GM23338 (cell line): ENCODE data around the gene ANO10. TPM values are rescaled to one million over a fixed set of nuclear protein-coding genes. Genes with fewer than 3 reads are reported as not detected.

Experiments
- ATAC-seq: fragments of 200-7000 bp; cut with Tn5 transposase; 3 replicates; pipeline ENCODE4 v1.9.1; 2020
- DNase-seq: peaks from one replicate; pipeline ENCODE4 v3.0.0-alpha.2; 2015; ENCODE audit warnings: low spot score
- H2AFZ ChIP-seq: fragments of 200-600 bp; sonication (generic); 2 replicates; pipeline ENCODE4 v1.8.0; 2016; ENCODE audit warnings: antibody characterized with exemption, mild to moderate bottlenecking, moderate library complexity
- H3F3A ChIP-seq: fragments of 200-600 bp; sonication (generic); replicated peaks from 2 replicates; pipeline ENCODE4 v1.8.0; 2017; ENCODE audit warnings: antibody characterized with exemption, mixed run types, low read depth
- H3K27ac ChIP-seq: fragments of 200-600 bp; sonication (generic); 2 replicates; pipeline ENCODE4 v1.6.1; 2016; ENCODE audit warnings: low read depth
- H3K27me3 ChIP-seq: fragments of 200-600 bp; sonication (generic); 2 replicates; pipeline ENCODE4 v1.8.0; 2016; ENCODE audit warnings: mild to moderate bottlenecking, mixed run types, moderate library complexity; ENCODE audit not compliant: insufficient read depth
- H3K36me3 ChIP-seq: fragments of 200-600 bp; sonication (generic); 2 replicates; pipeline ENCODE4 v1.8.0; 2016; ENCODE audit warnings: mild to moderate bottlenecking; ENCODE audit not compliant: insufficient read depth
- H3K4me1 ChIP-seq: fragments of 200-600 bp; sonication (generic); 2 replicates; pipeline ENCODE4 v1.8.0; 2016; ENCODE audit warnings: mild to moderate bottlenecking, moderate library complexity; ENCODE audit not compliant: insufficient read depth
- H3K4me2 ChIP-seq: fragments of 200-600 bp; sonication (generic); 2 replicates; pipeline ENCODE4 v1.7.1; 2017; ENCODE audit warnings: mixed run types
- H3K4me3 ChIP-seq: fragments of 200-600 bp; sonication (generic); 2 replicates; pipeline ENCODE4 v1.6.1; 2016; ENCODE audit warnings: mixed run types
- H3K79me2 ChIP-seq: fragments of 200-600 bp; sonication (generic); replicated peaks from 2 replicates; pipeline ENCODE4 v1.8.0; 2017; ENCODE audit warnings: mild to moderate bottlenecking; ENCODE audit not compliant: insufficient read depth
- H3K9me2 ChIP-seq: fragments of 200-600 bp; sonication (generic); 2 replicates; pipeline ENCODE4 v1.8.0; 2017; ENCODE audit not compliant: insufficient read depth
- H4K20me1 ChIP-seq: fragments of 200-600 bp; sonication (generic); replicated peaks from 2 replicates; pipeline ENCODE4 v1.8.0; 2017; ENCODE audit warnings: mild to moderate bottlenecking; ENCODE audit not compliant: insufficient read depth
- H3K27ac Mint-ChIP-seq: 2 replicates; pipeline ENCODE4 v1.8.0; 2020; ENCODE audit warnings: inconsistent platforms, mild to moderate bottlenecking, moderate library complexity, mixed read lengths
- H3K27me3 Mint-ChIP-seq: 3 replicates; pipeline ENCODE4 v1.8.0; 2022; ENCODE audit warnings: low read depth, mild to moderate bottlenecking, moderate library complexity, mixed read lengths, inconsistent platforms; ENCODE audit not compliant: insufficient read depth, poor library complexity
- H3K36me3 Mint-ChIP-seq: 3 replicates; pipeline ENCODE4 v1.8.0; 2021; ENCODE audit warnings: low read depth, mild to moderate bottlenecking, inconsistent platforms, moderate library complexity, mixed read lengths
- H3K4me1 Mint-ChIP-seq: 3 replicates; pipeline ENCODE4 v1.8.0; 2020; ENCODE audit warnings: mild to moderate bottlenecking, inconsistent platforms, mixed read lengths
- H3K4me3 Mint-ChIP-seq: 3 replicates; pipeline ENCODE4 v1.8.0; 2021; ENCODE audit warnings: moderate library complexity, mild to moderate bottlenecking, inconsistent platforms, mixed read lengths
- H3K9me3 Mint-ChIP-seq: 3 replicates; pipeline ENCODE4 v1.8.0; 2020; ENCODE audit warnings: moderate library complexity, mild to moderate bottlenecking, inconsistent platforms, mixed read lengths
- EZH2 ChIP-seq: fragments of 200-600 bp; sonication (generic); IDR thresholded peaks from one replicate; pipeline ENCODE4 v1.8.0; 2017; ENCODE audit warnings: antibody characterized with exemption, mild to moderate bottlenecking, low read depth; ENCODE audit not compliant: unreplicated experiment
- EZH2phosphoT487 ChIP-seq: fragments of 200-600 bp; sonication (generic); IDR thresholded peaks from one replicate; pipeline ENCODE4 v1.8.1; 2018; ENCODE audit warnings: antibody characterized with exemption; ENCODE audit not compliant: unreplicated experiment
- NANOG ChIP-seq: IDR thresholded peaks from 2 replicates; pipeline ENCODE4 v1.6.1; 2016; ENCODE audit warnings: antibody characterized with exemption, borderline replicate concordance
- POLR2AphosphoS5 ChIP-seq: IDR thresholded peaks from 2 replicates; pipeline ENCODE4 v1.6.1; 2016; ENCODE audit warnings: antibody characterized with exemption, low read depth
- ZNF114 ChIP-seq: fragments of 250-450 bp; sonication (Bioruptor Pico); IDR thresholded peaks from 2 replicates; pipeline ENCODE4 v1.5.0; 2020; ENCODE audit warnings: mild to moderate bottlenecking, moderate library complexity
- ZNF331 ChIP-seq: fragments of 250-450 bp; sonication (Bioruptor Pico); IDR thresholded peaks from 2 replicates; pipeline ENCODE4 v1.5.0; 2020; ENCODE audit warnings: low read depth, mild to moderate bottlenecking, moderate library complexity
- polyA plus RNA-seq: library from polyadenylated mRNA; unstranded; fragments of >200 nt; fragmentation: Nextera tagmentation; extraction: Ambion mirVana; gene quantifications from 2 replicates; pipeline ENCODE4 v1.2.1, GENCODE V29; 2016
- total RNA-seq: library from RNA; depleted of rRNA; stranded (reverse); fragments of >200 nt; shearing (Covaris generic); gene quantifications from 2 replicates; pipeline ENCODE4 v1.2.3, GENCODE V29; 2014
- TF ChIP-seq, protein P1 (sequence below): fragments of 250-450 bp; sonication (Bioruptor Pico); IDR thresholded peaks from 2 replicates; pipeline ENCODE4 v1.5.0; 2020; ENCODE audit warnings: mild to moderate bottlenecking, moderate library complexity
- TF ChIP-seq, protein P2 (sequence below): IDR thresholded peaks from one replicate; pipeline ENCODE4 v1.6.1; 2018; ENCODE audit warnings: antibody characterized with exemption; ENCODE audit not compliant: unreplicated experiment
- TF ChIP-seq, protein P3 (sequence below), 2 experiments: fragments of 200-600 bp in 1 of 2; sonication (generic) in 1 of 2; conservative IDR thresholded peaks; 2 replicates each; pipeline versions ENCODE4 v1.5.1 to v1.6.1; 2016 to 2017; ENCODE audit warnings: antibody characterized with exemption in 2 of 2, low read depth in 2 of 2, mild to moderate bottlenecking in 2 of 2, moderate library complexity in 1 of 2

The ANO10 gene
- total and polyA plus RNA-seq, 2 experiments from 2014 or later: 29.2 to 48.1 TPM

DNA sequence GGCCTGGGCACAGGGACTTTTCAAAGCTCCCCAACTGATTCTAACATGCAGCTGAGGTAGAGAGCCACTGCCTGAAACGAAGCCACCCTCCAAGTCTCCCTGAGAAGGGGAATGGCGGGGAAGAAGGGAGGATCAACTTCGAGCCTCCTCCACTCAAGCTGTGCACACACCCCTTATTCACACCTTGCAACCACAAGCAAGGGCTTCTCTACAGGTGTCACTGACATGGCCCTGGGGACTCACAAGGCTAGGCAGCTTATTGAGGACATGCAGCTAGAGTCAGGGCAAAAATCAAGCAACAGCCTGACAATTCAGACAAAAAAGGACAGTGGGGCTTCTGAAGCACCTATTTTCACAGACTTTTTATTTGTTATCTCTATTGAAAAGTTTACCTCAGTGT, 250.3 kb downstream of the ANO10 start:
- peaks cover 28% of the 10 kb centered on the region for H3K4me1 Mint-ChIP-seq
- H3K27me3 Mint-ChIP-seq: peaks cover 13% of the 10 kb centered on the region

More for the DNA sequence above, 250.3 kb downstream of the ANO10 start:
- H3K9me3 Mint-ChIP-seq: no peaks in the 10 kb centered on the region
- H3K36me3 Mint-ChIP-seq: no peaks in the 10 kb centered on the region
- Histone ChIP-seq H3K79me2 (no peaks in the 10 kb centered on the region), H3K4me3 (no peak overlapping the region), H3K9me2 (no peaks in the 10 kb centered on the region; the same call in 1 of the 2 replicates), H3K27ac (no peak overlapping the region), H2AFZ (no peak overlapping the region), H3K4me1 (peaks cover 17% of the 10 kb centered on the region), H3K4me2 (no peak overlapping the region), H3F3A (no peaks in the 10 kb centered on the region; the same call in 1 of the 2 replicates), H3K36me3 (no peaks in the 10 kb centered on the region), H3K27me3 (no peaks in the 10 kb centered on the region), H4K20me1 (no peaks in the 10 kb centered on the region)
- H3K4me3 Mint-ChIP-seq: no peak overlapping the region
- ATAC-seq (no peak), DNase-seq (no peak)
- TF ChIP-seq, protein P1, sequence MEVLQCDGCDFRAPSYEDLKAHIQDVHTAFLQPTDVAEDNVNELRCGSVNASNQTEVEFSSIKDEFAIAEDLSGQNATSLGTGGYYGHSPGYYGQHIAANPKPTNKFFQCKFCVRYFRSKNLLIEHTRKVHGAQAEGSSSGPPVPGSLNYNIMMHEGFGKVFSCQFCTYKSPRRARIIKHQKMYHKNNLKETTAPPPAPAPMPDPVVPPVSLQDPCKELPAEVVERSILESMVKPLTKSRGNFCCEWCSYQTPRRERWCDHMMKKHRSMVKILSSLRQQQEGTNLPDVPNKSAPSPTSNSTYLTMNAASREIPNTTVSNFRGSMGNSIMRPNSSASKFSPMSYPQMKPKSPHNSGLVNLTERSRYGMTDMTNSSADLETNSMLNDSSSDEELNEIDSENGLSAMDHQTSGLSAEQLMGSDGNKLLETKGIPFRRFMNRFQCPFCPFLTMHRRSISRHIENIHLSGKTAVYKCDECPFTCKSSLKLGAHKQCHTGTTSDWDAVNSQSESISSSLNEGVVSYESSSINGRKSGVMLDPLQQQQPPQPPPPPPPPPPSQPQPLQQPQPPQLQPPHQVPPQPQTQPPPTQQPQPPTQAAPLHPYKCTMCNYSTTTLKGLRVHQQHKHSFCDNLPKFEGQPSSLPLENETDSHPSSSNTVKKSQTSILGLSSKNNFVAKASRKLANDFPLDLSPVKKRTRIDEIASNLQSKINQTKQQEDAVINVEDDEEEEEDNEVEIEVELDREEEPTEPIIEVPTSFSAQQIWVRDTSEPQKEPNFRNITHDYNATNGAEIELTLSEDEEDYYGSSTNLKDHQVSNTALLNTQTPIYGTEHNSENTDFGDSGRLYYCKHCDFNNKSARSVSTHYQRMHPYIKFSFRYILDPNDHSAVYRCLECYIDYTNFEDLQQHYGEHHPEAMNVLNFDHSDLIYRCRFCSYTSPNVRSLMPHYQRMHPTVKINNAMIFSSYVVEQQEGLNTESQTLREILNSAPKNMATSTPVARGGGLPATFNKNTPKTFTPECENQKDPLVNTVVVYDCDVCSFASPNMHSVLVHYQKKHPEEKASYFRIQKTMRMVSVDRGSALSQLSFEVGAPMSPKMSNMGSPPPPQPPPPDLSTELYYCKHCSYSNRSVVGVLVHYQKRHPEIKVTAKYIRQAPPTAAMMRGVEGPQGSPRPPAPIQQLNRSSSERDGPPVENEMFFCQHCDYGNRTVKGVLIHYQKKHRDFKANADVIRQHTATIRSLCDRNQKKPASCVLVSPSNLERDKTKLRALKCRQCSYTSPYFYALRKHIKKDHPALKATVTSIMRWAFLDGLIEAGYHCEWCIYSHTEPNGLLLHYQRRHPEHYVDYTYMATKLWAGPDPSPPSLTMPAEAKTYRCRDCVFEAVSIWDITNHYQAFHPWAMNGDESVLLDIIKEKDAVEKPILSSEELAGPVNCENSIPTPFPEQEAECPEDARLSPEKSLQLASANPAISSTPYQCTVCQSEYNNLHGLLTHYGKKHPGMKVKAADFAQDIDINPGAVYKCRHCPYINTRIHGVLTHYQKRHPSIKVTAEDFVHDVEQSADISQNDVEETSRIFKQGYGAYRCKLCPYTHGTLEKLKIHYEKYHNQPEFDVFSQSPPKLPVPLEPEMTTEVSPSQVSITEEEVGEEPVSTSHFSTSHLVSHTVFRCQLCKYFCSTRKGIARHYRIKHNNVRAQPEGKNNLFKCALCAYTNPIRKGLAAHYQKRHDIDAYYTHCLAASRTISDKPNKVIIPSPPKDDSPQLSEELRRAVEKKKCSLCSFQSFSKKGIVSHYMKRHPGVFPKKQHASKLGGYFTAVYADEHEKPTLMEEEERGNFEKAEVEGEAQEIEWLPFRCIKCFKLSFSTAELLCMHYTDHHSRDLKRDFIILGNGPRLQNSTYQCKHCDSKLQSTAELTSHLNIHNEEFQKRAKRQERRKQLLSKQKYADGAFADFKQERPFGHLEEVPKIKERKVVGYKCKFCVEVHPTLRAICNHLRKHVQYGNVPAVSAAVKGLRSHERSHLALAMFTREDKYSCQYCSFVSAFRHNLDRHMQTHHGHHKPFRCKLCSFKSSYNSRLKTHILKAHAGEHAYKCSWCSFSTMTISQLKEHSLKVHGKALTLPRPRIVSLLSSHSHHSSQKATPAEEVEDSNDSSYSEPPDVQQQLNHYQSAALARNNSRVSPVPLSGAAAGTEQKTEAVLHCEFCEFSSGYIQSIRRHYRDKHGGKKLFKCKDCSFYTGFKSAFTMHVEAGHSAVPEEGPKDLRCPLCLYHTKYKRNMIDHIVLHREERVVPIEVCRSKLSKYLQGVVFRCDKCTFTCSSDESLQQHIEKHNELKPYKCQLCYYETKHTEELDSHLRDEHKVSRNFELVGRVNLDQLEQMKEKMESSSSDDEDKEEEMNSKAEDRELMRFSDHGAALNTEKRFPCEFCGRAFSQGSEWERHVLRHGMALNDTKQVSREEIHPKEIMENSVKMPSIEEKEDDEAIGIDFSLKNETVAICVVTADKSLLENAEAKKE (CRISPR knock-in tag): no peak
- TF ChIP-seq EZH2phosphoT487 (no peak), POLR2AphosphoS5 (no peak), NANOG (no peak), ZNF331 (CRISPR knock-in tag) (no peak), ZNF114 (CRISPR knock-in tag) (no peak), EZH2 (no peak)
- TF ChIP-seq, protein P2, sequence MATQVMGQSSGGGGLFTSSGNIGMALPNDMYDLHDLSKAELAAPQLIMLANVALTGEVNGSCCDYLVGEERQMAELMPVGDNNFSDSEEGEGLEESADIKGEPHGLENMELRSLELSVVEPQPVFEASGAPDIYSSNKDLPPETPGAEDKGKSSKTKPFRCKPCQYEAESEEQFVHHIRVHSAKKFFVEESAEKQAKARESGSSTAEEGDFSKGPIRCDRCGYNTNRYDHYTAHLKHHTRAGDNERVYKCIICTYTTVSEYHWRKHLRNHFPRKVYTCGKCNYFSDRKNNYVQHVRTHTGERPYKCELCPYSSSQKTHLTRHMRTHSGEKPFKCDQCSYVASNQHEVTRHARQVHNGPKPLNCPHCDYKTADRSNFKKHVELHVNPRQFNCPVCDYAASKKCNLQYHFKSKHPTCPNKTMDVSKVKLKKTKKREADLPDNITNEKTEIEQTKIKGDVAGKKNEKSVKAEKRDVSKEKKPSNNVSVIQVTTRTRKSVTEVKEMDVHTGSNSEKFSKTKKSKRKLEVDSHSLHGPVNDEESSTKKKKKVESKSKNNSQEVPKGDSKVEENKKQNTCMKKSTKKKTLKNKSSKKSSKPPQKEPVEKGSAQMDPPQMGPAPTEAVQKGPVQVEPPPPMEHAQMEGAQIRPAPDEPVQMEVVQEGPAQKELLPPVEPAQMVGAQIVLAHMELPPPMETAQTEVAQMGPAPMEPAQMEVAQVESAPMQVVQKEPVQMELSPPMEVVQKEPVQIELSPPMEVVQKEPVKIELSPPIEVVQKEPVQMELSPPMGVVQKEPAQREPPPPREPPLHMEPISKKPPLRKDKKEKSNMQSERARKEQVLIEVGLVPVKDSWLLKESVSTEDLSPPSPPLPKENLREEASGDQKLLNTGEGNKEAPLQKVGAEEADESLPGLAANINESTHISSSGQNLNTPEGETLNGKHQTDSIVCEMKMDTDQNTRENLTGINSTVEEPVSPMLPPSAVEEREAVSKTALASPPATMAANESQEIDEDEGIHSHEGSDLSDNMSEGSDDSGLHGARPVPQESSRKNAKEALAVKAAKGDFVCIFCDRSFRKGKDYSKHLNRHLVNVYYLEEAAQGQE: no peak
- TF ChIP-seq, protein P3, sequence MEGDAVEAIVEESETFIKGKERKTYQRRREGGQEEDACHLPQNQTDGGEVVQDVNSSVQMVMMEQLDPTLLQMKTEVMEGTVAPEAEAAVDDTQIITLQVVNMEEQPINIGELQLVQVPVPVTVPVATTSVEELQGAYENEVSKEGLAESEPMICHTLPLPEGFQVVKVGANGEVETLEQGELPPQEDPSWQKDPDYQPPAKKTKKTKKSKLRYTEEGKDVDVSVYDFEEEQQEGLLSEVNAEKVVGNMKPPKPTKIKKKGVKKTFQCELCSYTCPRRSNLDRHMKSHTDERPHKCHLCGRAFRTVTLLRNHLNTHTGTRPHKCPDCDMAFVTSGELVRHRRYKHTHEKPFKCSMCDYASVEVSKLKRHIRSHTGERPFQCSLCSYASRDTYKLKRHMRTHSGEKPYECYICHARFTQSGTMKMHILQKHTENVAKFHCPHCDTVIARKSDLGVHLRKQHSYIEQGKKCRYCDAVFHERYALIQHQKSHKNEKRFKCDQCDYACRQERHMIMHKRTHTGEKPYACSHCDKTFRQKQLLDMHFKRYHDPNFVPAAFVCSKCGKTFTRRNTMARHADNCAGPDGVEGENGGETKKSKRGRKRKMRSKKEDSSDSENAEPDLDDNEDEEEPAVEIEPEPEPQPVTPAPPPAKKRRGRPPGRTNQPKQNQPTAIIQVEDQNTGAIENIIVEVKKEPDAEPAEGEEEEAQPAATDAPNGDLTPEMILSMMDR (conservative IDR thresholded peaks at IDR 0.05; ENCODE audit: low read depth in 2 of 2): no peak
- H3K27ac Mint-ChIP-seq: no peak overlapping the region
